T47D (cell line): Measurements from ENCODE around the gene AIG1.
"Not testable (repeated sequence)": the region's sequence is repeated elsewhere in the genome, so short reads cannot be mapped to it uniquely, and the experiment has no call there.

ENCODE experiments used
- DNase-seq, 2 experiments: peaks; one replicate each; pipeline versions ENCODE4 v3.0.0 to v3.0.0-alpha.2; 2011 to 2012; ENCODE audit warnings: low read depth in 1 of 2, low spot score in 1 of 2
- JUND ChIP-seq: IDR thresholded peaks from 2 replicates; pipeline ENCODE4 v1.6.1; 2012; ENCODE audit warnings: low read depth
- in situ Hi-C: cut with HindIII; loops from 2 replicates; pipeline ENCODE4 v1.10.0; 2016; ENCODE audit warnings: low sequenced_read_pairs, low pct_unique_long_range_greater_than_20kb

The AIG1 gene

GRCh38 chr6:143279385-143279784, 218.7 kb downstream of the AIG1 start:
- peak in 1 of 2 experiments; percentile 32 for DNase-seq
- TF ChIP-seq JUND: no peak
- in situ Hi-C loops: no loop called here

GRCh38 chr6:143283887-143284645, 223.4 kb downstream of the AIG1 start:
- no peak for DNase-seq
- in situ Hi-C loops: no loop called here

GRCh38 chr6:143286251-143286795, 225.6 kb downstream of the AIG1 start:
- no peak for TF ChIP-seq JUND
- no peak for DNase-seq
- in situ Hi-C loops: no loop called here

More at GRCh38 chr6:143283887-143284645, 223.4 kb downstream of the AIG1 start:
- no peak for TF ChIP-seq JUND

GRCh38 chr6:143288923-143289322, 228.2 kb downstream of the AIG1 start:
- in situ Hi-C loops: no loop called here
- no peak for TF ChIP-seq JUND
- no peak for DNase-seq

- no peak for DNase-seq
- TF ChIP-seq JUND: no peak
- in situ Hi-C loops: no loop called here
These were observed 229.5 kb downstream of the AIG1 start for GRCh38 chr6:143290206-143290605.

- in situ Hi-C loops: no loop called here
- TF ChIP-seq JUND: no peak
- no peak for DNase-seq
These were observed 232.8 kb downstream of the AIG1 start for GRCh38 chr6:143293523-143293922.

DNA sequence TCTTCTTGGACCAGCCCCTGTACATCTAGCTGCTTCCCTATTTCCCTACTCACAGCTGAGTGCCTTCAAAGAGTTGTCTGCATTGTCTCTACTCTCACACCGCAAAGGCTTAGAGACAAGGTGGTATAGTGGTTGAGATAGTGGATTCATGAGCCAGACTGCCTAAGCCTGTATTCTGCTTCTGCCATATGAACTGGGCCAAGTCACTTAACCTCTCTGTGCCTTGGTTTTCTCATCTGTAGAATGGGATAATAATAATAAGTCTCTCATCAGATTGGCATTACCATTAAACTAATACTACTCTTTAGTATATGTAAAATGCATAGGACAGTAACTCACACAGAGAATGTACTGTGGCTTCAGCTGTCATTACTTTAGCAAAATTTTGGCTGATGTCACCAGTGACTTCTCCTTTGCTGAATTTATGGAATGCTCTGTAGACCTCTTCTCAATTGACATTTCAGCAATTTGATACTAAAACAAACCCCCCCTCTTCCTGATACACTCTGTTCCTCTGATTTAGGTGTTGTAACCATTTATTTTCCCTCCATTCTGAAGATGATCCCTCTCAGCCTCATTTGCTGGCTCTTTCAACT, 233.7 kb downstream of the AIG1 start:
- in situ Hi-C loops: no loop called here
- no peak for DNase-seq
- no peak for TF ChIP-seq JUND

DNA sequence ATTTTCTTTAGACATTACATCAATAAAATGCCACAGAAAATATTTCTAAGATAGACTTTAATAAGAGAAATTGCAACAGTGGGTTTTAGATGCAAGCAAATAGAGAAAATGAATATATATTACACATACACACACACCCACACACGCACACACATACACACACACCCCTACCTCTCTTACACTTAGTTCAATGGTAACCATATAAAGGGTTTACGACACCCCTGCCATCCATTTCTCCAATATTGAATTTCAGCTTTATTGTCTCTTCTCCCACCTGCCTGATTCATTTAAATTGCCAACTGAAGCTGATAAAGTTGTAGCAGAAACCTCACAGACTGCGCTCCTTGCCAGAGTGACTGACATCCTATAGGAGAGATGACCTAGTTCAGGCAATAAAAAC, 235.2 kb downstream of the AIG1 start:
- TF ChIP-seq JUND: no peak
- DNase-seq: no peak
- in situ Hi-C loops: no loop called here

- no peak for TF ChIP-seq JUND
- in situ Hi-C loops: no loop called here
- DNase-seq: peak in 1 of 2 experiments; percentile 8
These were observed 237.4 kb downstream of the AIG1 start for GRCh38 chr6:143298071-143298470.

DNA sequence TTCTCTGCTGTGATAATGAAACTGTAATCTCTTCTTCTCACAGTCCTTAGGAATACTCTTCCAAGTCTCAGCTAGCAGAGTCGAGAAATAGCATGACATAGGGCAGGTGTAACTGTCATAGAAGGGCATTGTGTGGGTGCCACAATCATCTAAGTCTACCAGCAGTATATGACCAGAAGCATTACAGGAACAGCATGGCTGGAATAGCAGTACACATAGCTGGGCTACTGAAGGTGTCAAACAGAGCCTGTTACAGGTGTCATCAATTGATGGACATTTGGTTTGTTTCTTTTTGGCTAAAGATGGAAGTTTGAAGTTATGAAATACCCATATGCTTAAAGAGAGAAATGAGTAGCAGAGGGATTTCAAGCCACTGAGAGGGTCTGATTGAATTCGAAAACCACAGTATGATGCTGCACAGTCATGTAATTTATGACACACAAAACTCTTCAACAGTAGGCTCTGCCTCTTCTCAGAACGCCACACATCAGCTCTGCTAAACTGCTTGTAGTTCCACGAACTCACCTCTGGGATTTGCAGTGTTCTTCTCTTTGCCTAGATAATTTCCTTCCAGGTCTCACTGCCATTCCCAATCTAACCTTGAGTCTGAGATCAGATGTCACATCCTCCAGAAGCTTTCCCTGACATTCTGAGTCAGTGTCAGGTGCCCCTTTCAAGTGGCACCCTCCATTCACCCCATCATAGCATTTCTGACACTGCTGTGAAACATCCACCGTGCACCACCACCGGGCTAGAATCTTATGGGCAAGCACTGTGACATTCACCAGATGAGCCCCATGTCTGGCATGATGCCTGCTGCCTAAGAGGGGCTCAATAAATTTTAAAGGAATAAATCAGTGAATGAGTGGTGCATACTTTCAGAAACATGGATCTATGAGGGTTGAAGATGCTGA, 238.8 kb downstream of the AIG1 start:
- no peak for DNase-seq
- TF ChIP-seq JUND: no peak
- in situ Hi-C loops: no loop called here

DNA sequence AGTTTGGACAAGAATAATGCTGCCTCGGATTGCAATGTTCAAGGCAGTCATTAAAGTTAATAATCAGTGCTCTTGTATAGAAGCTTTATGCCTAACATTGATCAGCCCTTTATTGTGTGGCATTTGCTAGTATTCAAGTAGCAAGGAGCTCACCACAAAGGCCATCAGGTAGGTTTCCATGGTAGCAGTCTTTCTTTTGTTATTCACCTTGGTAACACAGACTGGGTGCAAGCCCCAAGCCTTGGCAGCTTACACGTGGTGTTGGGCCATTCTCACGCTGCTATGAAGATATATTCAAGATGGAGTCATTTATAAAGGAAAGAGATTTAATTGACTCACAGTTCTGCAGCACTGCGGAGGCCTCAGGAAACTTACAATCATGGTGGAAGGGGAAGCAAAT, 240.5 kb downstream of the AIG1 start:
- in situ Hi-C loops: no loop called here
- TF ChIP-seq JUND: no peak
- no peak for DNase-seq

DNA sequence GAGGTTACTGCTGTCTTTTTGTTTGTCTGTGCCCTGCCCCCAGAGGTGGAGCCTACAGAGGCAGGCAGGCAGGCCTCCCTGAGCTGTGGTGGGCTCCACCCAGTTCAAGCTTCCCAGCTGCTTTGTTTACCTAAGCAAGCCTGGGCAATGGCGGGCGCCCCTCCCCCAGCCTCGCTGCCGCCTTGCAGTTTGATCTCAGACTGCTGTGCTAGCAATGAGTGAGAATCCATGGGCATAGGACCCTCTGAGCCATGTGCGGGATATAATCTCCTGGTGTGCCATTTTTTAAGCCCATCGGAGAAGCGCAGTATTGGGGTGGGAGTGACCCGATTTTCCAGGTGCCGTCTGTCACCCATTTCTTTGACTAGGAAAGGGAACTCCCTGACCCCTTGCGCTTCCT, 247.1 kb downstream of the AIG1 start:
- DNase-seq, in situ Hi-C loops: not testable (repeated sequence)
